HCT116 (cell line): ENCODE data around the gene MTIF3.

Experiments
- CEBPB ChIP-seq: IDR thresholded peaks from 2 replicates; pipeline ENCODE4 v1.6.1; 2012; ENCODE audit warnings: low read depth
- ELF1 ChIP-seq: IDR thresholded peaks from 2 replicates; pipeline ENCODE4 v1.6.1; 2012; ENCODE audit warnings: low read depth, borderline replicate concordance
- EZH2 ChIP-seq: fragments of 200-600 bp; sonication (generic); IDR thresholded peaks from 2 replicates; pipeline ENCODE4 v1.6.1; 2017; ENCODE audit warnings: antibody characterized with exemption, mixed run types
- EZH2phosphoT487 ChIP-seq: fragments of 200-600 bp; IDR thresholded peaks from 2 replicates; pipeline ENCODE4 v1.6.1; 2018; ENCODE audit warnings: antibody characterized with exemption, borderline replicate concordance
- JUND ChIP-seq: IDR thresholded peaks from 2 replicates; pipeline ENCODE4 v1.6.1; 2012
- POLR2A ChIP-seq: IDR thresholded peaks from 2 replicates; pipeline ENCODE4 v1.7.0; 2011; ENCODE audit warnings: borderline replicate concordance; ENCODE audit not compliant: insufficient read depth, insufficient read length; ENCODE audit errors: extremely low read depth
- POLR2AphosphoS5 ChIP-seq: IDR thresholded peaks from 2 replicates; pipeline ENCODE4 v1.6.1; 2011; ENCODE audit warnings: mild to moderate bottlenecking, low read depth, low read length, moderate library complexity
- RAD21 ChIP-seq: IDR thresholded peaks from 2 replicates; pipeline ENCODE4 v1.6.1; 2012; ENCODE audit warnings: low read depth, mild to moderate bottlenecking
- TCF7L2 ChIP-seq: IDR thresholded peaks from 2 replicates; pipeline ENCODE4 v1.7.0; 2011; ENCODE audit warnings: borderline replicate concordance, inconsistent platforms; ENCODE audit not compliant: insufficient read depth, insufficient read length; ENCODE audit errors: extremely low read depth
- ZFX ChIP-seq: fragments of 450-650 bp; IDR thresholded peaks from 2 replicates; pipeline ENCODE4 v1.6.1; 2017
- ZNF274 ChIP-seq: fragments of 200-500 bp; sonication (Bioruptor generic); IDR thresholded peaks from 2 replicates; pipeline ENCODE4 v1.6.1; 2014; ENCODE audit warnings: mild to moderate bottlenecking, low read depth, low read length, inconsistent platforms
- TF ChIP-seq, protein P1 (sequence below), 3 experiments: fragments of 200-600 bp in 1 of 3; sonication (generic) in 1 of 3; IDR thresholded peaks in 2 of 3; conservative IDR thresholded peaks in 1 of 3; 2 replicates each; pipeline ENCODE4 v1.5.1; 2012 to 2017; ENCODE audit warnings: low read depth in 2 of 3, low read length in 2 of 3, antibody characterized with exemption in 1 of 3, borderline replicate concordance in 1 of 3, control low read depth in 1 of 3, mild to moderate bottlenecking in 1 of 3, mixed read lengths in 1 of 3, mixed run types in 1 of 3, moderate library complexity in 1 of 3; ENCODE audit not compliant: insufficient read depth in 1 of 3
- TF ChIP-seq, protein P2 (sequence below): IDR thresholded peaks from 2 replicates; pipeline ENCODE4 v1.6.1; 2012; ENCODE audit warnings: low read depth

DNA sequence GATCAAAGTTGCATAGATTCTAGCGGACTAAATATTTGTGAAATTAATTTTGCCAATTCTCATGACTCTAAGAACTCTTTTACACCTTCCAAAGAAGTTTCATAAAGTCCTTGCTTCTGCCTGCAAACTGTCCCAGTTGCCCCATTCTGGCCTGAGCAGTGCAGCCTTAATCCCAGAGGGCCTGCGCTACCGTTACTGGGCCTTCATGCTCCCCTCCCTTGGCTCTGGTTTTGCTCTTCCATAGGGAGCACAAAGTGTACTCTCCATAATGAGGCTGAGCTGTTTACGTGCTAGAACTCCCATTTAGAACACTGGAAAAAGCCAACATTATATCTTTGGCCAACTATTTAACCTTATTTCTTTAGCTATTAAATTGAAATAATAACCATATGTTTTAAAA lies 2.1 kb downstream of the MTIF3 start:
- no peak for TF ChIP-seq ELF1
- TF ChIP-seq POLR2AphosphoS5 = no peak
- no peak for TF ChIP-seq EZH2phosphoT487
- TF ChIP-seq, protein P1, sequence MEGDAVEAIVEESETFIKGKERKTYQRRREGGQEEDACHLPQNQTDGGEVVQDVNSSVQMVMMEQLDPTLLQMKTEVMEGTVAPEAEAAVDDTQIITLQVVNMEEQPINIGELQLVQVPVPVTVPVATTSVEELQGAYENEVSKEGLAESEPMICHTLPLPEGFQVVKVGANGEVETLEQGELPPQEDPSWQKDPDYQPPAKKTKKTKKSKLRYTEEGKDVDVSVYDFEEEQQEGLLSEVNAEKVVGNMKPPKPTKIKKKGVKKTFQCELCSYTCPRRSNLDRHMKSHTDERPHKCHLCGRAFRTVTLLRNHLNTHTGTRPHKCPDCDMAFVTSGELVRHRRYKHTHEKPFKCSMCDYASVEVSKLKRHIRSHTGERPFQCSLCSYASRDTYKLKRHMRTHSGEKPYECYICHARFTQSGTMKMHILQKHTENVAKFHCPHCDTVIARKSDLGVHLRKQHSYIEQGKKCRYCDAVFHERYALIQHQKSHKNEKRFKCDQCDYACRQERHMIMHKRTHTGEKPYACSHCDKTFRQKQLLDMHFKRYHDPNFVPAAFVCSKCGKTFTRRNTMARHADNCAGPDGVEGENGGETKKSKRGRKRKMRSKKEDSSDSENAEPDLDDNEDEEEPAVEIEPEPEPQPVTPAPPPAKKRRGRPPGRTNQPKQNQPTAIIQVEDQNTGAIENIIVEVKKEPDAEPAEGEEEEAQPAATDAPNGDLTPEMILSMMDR (IDR thresholded peaks at IDR 0.05 in 2 of 3, conservative IDR thresholded peaks at IDR 0.05 in 1 of 3; ENCODE audit: borderline replicate concordance in 1 of 3, insufficient read depth in 1 of 3, low read depth in 2 of 3, low read length in 2 of 3) = no peak
- no peak for TF ChIP-seq POLR2A
- TF ChIP-seq ZNF274 = no peak
- TF ChIP-seq ZFX = no peak
- TF ChIP-seq EZH2 = no peak
- TF ChIP-seq RAD21 = no peak
- TF ChIP-seq CEBPB = no peak
- TF ChIP-seq JUND = no peak
- no peak for TF ChIP-seq TCF7L2
- TF ChIP-seq, protein P2, sequence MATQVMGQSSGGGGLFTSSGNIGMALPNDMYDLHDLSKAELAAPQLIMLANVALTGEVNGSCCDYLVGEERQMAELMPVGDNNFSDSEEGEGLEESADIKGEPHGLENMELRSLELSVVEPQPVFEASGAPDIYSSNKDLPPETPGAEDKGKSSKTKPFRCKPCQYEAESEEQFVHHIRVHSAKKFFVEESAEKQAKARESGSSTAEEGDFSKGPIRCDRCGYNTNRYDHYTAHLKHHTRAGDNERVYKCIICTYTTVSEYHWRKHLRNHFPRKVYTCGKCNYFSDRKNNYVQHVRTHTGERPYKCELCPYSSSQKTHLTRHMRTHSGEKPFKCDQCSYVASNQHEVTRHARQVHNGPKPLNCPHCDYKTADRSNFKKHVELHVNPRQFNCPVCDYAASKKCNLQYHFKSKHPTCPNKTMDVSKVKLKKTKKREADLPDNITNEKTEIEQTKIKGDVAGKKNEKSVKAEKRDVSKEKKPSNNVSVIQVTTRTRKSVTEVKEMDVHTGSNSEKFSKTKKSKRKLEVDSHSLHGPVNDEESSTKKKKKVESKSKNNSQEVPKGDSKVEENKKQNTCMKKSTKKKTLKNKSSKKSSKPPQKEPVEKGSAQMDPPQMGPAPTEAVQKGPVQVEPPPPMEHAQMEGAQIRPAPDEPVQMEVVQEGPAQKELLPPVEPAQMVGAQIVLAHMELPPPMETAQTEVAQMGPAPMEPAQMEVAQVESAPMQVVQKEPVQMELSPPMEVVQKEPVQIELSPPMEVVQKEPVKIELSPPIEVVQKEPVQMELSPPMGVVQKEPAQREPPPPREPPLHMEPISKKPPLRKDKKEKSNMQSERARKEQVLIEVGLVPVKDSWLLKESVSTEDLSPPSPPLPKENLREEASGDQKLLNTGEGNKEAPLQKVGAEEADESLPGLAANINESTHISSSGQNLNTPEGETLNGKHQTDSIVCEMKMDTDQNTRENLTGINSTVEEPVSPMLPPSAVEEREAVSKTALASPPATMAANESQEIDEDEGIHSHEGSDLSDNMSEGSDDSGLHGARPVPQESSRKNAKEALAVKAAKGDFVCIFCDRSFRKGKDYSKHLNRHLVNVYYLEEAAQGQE = no peak
